GM23338 (cell line): ENCODE results near the gene MYO18B.

Experiments
- CREB1 ChIP-seq: fragments of 250-450 bp; sonication (Bioruptor Pico); IDR thresholded peaks from 2 replicates; pipeline ENCODE4 v1.5.0; 2020; ENCODE audit warnings: low read depth, mild to moderate bottlenecking, moderate library complexity
- EZH2 ChIP-seq: fragments of 200-600 bp; sonication (generic); IDR thresholded peaks from one replicate; pipeline ENCODE4 v1.8.0; 2017; ENCODE audit warnings: antibody characterized with exemption, mild to moderate bottlenecking, low read depth; ENCODE audit not compliant: unreplicated experiment
- EZH2phosphoT487 ChIP-seq: fragments of 200-600 bp; sonication (generic); IDR thresholded peaks from one replicate; pipeline ENCODE4 v1.8.1; 2018; ENCODE audit warnings: antibody characterized with exemption; ENCODE audit not compliant: unreplicated experiment
- JUNB ChIP-seq: IDR thresholded peaks from one replicate; pipeline ENCODE4 v1.6.1; 2016; ENCODE audit warnings: antibody characterized with exemption; ENCODE audit not compliant: unreplicated experiment
- NANOG ChIP-seq: IDR thresholded peaks from 2 replicates; pipeline ENCODE4 v1.6.1; 2016; ENCODE audit warnings: antibody characterized with exemption, borderline replicate concordance
- POLR2AphosphoS5 ChIP-seq: IDR thresholded peaks from 2 replicates; pipeline ENCODE4 v1.6.1; 2016; ENCODE audit warnings: antibody characterized with exemption, low read depth
- STAT1 ChIP-seq: IDR thresholded peaks from one replicate; pipeline ENCODE4 v1.6.1; 2016; ENCODE audit warnings: antibody characterized with exemption; ENCODE audit not compliant: unreplicated experiment
- ZNF114 ChIP-seq: fragments of 250-450 bp; sonication (Bioruptor Pico); IDR thresholded peaks from 2 replicates; pipeline ENCODE4 v1.5.0; 2020; ENCODE audit warnings: mild to moderate bottlenecking, moderate library complexity
- ZNF331 ChIP-seq: fragments of 250-450 bp; sonication (Bioruptor Pico); IDR thresholded peaks from 2 replicates; pipeline ENCODE4 v1.5.0; 2020; ENCODE audit warnings: low read depth, mild to moderate bottlenecking, moderate library complexity
- TF ChIP-seq, protein P1 (sequence below): IDR thresholded peaks from one replicate; pipeline ENCODE4 v1.6.1; 2018; ENCODE audit warnings: antibody characterized with exemption; ENCODE audit not compliant: unreplicated experiment
- TF ChIP-seq, protein P2 (sequence below), 2 experiments: fragments of 200-600 bp in 1 of 2; sonication (generic) in 1 of 2; conservative IDR thresholded peaks; 2 replicates each; pipeline versions ENCODE4 v1.5.1 to v1.6.1; 2016 to 2017; ENCODE audit warnings: antibody characterized with exemption in 2 of 2, low read depth in 2 of 2, mild to moderate bottlenecking in 2 of 2, moderate library complexity in 1 of 2
- TF ChIP-seq, protein P3 (sequence below): IDR thresholded peaks from 2 replicates; pipeline ENCODE4 v1.6.1; 2016; ENCODE audit warnings: antibody characterized with exemption

DNA sequence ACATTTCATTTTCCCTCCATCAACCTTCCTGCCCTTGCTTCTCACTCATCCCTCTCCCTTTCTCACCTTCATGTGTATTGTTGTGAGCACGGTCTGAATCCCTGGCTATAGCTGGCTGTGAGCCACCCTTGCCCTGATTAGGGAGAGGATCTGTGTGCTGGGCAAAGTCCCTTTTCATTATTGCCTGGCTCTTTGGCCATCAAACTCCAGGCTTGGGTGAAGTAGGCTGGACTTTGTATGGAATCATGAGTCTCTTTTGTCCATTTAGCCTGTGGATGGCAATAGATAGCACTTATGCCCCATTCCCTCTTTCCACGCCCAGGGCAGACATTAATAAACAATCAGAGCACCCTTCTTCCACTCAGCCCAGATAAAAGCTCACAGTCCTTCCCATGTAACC is 6.7 kb downstream of the MYO18B start:
- no peak for TF ChIP-seq POLR2AphosphoS5
- TF ChIP-seq, protein P1, sequence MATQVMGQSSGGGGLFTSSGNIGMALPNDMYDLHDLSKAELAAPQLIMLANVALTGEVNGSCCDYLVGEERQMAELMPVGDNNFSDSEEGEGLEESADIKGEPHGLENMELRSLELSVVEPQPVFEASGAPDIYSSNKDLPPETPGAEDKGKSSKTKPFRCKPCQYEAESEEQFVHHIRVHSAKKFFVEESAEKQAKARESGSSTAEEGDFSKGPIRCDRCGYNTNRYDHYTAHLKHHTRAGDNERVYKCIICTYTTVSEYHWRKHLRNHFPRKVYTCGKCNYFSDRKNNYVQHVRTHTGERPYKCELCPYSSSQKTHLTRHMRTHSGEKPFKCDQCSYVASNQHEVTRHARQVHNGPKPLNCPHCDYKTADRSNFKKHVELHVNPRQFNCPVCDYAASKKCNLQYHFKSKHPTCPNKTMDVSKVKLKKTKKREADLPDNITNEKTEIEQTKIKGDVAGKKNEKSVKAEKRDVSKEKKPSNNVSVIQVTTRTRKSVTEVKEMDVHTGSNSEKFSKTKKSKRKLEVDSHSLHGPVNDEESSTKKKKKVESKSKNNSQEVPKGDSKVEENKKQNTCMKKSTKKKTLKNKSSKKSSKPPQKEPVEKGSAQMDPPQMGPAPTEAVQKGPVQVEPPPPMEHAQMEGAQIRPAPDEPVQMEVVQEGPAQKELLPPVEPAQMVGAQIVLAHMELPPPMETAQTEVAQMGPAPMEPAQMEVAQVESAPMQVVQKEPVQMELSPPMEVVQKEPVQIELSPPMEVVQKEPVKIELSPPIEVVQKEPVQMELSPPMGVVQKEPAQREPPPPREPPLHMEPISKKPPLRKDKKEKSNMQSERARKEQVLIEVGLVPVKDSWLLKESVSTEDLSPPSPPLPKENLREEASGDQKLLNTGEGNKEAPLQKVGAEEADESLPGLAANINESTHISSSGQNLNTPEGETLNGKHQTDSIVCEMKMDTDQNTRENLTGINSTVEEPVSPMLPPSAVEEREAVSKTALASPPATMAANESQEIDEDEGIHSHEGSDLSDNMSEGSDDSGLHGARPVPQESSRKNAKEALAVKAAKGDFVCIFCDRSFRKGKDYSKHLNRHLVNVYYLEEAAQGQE: no peak
- TF ChIP-seq, protein P2, sequence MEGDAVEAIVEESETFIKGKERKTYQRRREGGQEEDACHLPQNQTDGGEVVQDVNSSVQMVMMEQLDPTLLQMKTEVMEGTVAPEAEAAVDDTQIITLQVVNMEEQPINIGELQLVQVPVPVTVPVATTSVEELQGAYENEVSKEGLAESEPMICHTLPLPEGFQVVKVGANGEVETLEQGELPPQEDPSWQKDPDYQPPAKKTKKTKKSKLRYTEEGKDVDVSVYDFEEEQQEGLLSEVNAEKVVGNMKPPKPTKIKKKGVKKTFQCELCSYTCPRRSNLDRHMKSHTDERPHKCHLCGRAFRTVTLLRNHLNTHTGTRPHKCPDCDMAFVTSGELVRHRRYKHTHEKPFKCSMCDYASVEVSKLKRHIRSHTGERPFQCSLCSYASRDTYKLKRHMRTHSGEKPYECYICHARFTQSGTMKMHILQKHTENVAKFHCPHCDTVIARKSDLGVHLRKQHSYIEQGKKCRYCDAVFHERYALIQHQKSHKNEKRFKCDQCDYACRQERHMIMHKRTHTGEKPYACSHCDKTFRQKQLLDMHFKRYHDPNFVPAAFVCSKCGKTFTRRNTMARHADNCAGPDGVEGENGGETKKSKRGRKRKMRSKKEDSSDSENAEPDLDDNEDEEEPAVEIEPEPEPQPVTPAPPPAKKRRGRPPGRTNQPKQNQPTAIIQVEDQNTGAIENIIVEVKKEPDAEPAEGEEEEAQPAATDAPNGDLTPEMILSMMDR (conservative IDR thresholded peaks at IDR 0.05; ENCODE audit: low read depth in 2 of 2): no peak
- no peak for TF ChIP-seq EZH2
- TF ChIP-seq ZNF114: no peak
- TF ChIP-seq, protein P3, sequence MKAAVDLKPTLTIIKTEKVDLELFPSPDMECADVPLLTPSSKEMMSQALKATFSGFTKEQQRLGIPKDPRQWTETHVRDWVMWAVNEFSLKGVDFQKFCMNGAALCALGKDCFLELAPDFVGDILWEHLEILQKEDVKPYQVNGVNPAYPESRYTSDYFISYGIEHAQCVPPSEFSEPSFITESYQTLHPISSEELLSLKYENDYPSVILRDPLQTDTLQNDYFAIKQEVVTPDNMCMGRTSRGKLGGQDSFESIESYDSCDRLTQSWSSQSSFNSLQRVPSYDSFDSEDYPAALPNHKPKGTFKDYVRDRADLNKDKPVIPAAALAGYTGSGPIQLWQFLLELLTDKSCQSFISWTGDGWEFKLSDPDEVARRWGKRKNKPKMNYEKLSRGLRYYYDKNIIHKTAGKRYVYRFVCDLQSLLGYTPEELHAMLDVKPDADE: no peak
- no peak for TF ChIP-seq ZNF331 (CRISPR knock-in tag)
- no peak for TF ChIP-seq EZH2phosphoT487
- TF ChIP-seq CREB1 (CRISPR knock-in tag): no peak
- TF ChIP-seq JUNB: no peak
- no peak for TF ChIP-seq NANOG
- no peak for TF ChIP-seq STAT1
